ENCODE data around the gene SLC50A1.

DNA sequence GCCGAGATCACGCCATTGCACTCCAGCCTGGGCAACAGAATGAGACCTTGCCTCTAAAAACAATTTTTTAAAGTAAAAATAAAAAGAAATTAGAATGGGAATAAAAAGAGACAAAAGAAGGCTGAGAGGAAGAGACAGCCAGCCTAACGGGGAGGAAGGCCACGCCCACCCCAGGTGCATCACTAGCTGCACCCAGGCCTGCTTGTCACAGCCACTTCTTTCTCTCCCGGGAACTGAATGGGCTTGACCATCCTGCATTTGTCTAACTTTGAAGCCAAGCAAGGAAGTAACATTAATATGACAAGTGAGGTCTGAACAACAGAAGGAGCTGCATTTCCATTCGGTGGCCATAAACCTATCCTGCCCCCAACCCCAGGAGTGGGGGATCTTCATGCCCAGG is 28.8 kb upstream of the SLC50A1 start:
- TF ChIP-seq YY1 (IDR thresholded peaks at IDR 0.05; ENCODE audit: insufficient read depth, insufficient read length) (no peak), ZNF274 (IDR thresholded peaks at IDR 0.05; ENCODE audit: low read depth, low read length) (no peak), SUZ12 (IDR thresholded peaks at IDR 0.05; ENCODE audit: extremely low read depth, insufficient read depth, insufficient read length) (no peak)
